Activated CD4-positive, alpha-beta T cell treated with anti-CD3 and anti-CD28 coated beads, Interleukin-2, amount 10 ng/mL, durations not matched to agents 24 days and 14 days (primary cell): ENCODE results near the gene GLIPR1L1. TPM values are rescaled to one million over a fixed set of nuclear protein-coding genes. Genes with fewer than 3 reads are reported as not detected.

Experiments
- DNase-seq: peaks from one replicate; pipeline ENCODE4 v3.0.0; 2022
- H3K27ac Mint-ChIP-seq: one replicate; pipeline ENCODE4 v1.8.0; 2022; ENCODE audit warnings: mild to moderate bottlenecking, mixed read lengths
- H3K27me3 Mint-ChIP-seq: one replicate; pipeline ENCODE4 v1.8.0; 2022; ENCODE audit warnings: mixed read lengths
- H3K36me3 Mint-ChIP-seq: one replicate; pipeline ENCODE4 v1.8.0; 2022; ENCODE audit warnings: low read depth, mild to moderate bottlenecking, mixed read lengths
- H3K4me1 Mint-ChIP-seq: one replicate; pipeline ENCODE4 v1.8.0; 2021; ENCODE audit warnings: mixed read lengths
- H3K4me3 Mint-ChIP-seq: one replicate; pipeline ENCODE4 v1.8.0; 2022; ENCODE audit warnings: mild to moderate bottlenecking, moderate library complexity, mixed read lengths
- H3K9me3 Mint-ChIP-seq: one replicate; pipeline ENCODE4 v1.8.0; 2021; ENCODE audit warnings: mixed read lengths
- intact Hi-C: fragments of 100-400 bp; cut with micrococcal nuclease; formaldehyde crosslinking; loops from one replicate; pipeline ENCODE4 v1.15.1; 2023
- total RNA-seq: library from RNA; stranded (reverse); gene quantifications from 2 replicates; pipeline ENCODE4 v1.2.3, GENCODE V29; 2022

Gene GLIPR1L1
- total RNA-seq: not detected in 2 replicates

DNA sequence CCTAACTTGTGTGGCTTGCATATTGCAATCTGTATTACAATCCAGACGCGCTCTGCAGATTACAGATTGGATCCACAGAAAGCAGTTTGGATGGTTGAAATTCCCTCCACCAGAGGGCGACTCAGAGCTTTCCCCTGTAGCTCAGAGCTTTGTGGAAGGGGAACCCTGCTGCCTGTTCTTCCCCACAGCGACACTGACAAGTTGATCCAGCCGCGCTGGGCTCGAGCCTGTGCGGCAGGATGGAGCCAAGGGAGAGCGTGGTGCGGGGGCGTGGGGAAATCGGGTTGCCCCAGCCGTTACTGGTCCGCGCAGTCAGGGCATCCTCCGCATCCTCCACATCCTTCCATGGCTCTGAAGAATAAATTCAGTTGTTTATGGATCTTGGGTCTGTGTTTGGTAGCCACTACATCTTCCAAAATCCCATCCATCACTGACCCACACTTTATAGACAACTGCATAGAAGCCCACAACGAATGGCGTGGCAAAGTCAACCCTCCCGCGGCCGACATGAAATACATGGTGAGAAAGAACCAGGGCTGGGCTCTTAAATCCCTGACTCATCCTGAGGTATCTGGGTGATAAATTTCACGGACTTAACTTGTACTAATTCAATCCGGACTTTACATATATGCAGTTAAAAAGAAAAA, at the start of gene GLIPR1L1:
Gene GLIPR1L1, plus strand, starts transcription at position 287 of the 647 bp plus-strand sequence. Its CDS starts 59 bp downstream, at position 346.
- no peak within 1 kb of the TSS for H3K27ac Mint-ChIP-seq
- H3K4me3 Mint-ChIP-seq: peak within 1 kb of the TSS; percentile 78
- no peaks in the 10 kb centered on the region for H3K9me3 Mint-ChIP-seq
- no peaks in the 10 kb centered on the region for H3K36me3 Mint-ChIP-seq
- peak; percentile 94 for DNase-seq
- peaks cover 21% of the 10 kb centered on the region for H3K4me1 Mint-ChIP-seq
- H3K27me3 Mint-ChIP-seq: peaks cover 48% of the 10 kb centered on the region
- intact Hi-C loops: loop anchor here (1.0 to 10.0 kb wide), 7 partner anchors 14 to 1013 kb away; partner anchors contain the start of genes BBS10, GLIPR1, GLIPR1L2 and KCNC2

- no peaks in the 10 kb centered on the region for H3K36me3 Mint-ChIP-seq
- intact Hi-C loops: loop anchor here (5.0 kb wide), 1 partner anchor 597 kb away; no protein-coding TSS in a partner anchor
- no peak overlapping the region for H3K4me3 Mint-ChIP-seq
These were observed 45.6 kb upstream of the GLIPR1L1 start for GRCh38 chr12:75288860-75289259.

DNA sequence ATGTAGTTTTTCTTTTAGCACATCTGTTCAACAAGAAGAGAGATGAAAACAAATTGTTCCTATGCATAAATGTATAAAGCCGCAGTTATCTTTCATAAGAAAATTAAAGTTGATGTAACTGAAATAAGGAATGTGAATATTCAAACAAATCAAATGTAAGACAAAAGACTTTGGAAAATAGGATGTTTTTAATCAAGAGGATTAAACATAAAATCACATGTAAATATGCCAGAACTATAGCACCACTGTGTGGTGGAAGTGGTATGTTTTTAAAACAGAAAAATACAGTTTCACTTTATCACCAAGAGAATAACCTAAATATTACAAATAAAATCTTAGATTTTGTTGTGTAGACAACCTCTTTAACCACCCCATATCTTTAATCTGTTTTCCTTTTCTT, 44.7 kb upstream of the GLIPR1L1 start:
- Mint-ChIP-seq H3K4me1 (no peaks in the 10 kb centered on the region), H3K9me3 (no peaks in the 10 kb centered on the region), H3K27me3 (no peaks in the 10 kb centered on the region), H3K27ac (no peak overlapping the region), H3K4me3 (no peak overlapping the region), H3K36me3 (no peaks in the 10 kb centered on the region)
- intact Hi-C loops: loop anchor here (5.0 kb wide), 1 partner anchor 597 kb away; no protein-coding TSS in a partner anchor
- DNase-seq: no peak

More at GRCh38 chr12:75288860-75289259, 45.6 kb upstream of the GLIPR1L1 start:
- Mint-ChIP-seq H3K27ac (no peak overlapping the region), H3K9me3 (no peaks in the 10 kb centered on the region), H3K4me1 (no peaks in the 10 kb centered on the region), H3K27me3 (no peaks in the 10 kb centered on the region)
- no peak for DNase-seq

GRCh38 chr12:75291014-75291413, 43.5 kb upstream of the GLIPR1L1 start:
- Mint-ChIP-seq H3K36me3 (no peaks in the 10 kb centered on the region), H3K9me3 (no peaks in the 10 kb centered on the region), H3K27ac (no peak overlapping the region), H3K27me3 (no peaks in the 10 kb centered on the region), H3K4me3 (no peak overlapping the region), H3K4me1 (no peaks in the 10 kb centered on the region)
- intact Hi-C loops: no loop called here
- DNase-seq: no peak

- Mint-ChIP-seq H3K4me1 (no peaks in the 10 kb centered on the region), H3K36me3 (no peaks in the 10 kb centered on the region), H3K27me3 (no peaks in the 10 kb centered on the region), H3K4me3 (no peak overlapping the region), H3K27ac (no peak overlapping the region), H3K9me3 (no peaks in the 10 kb centered on the region)
- DNase-seq: no peak
- intact Hi-C loops: no loop called here
These were observed 40.1 kb upstream of the GLIPR1L1 start for GRCh38 chr12:75294336-75294735.

- no peaks in the 10 kb centered on the region for H3K9me3 Mint-ChIP-seq
- no peak for DNase-seq
- no peak overlapping the region for H3K27ac Mint-ChIP-seq
- H3K4me1 Mint-ChIP-seq: no peaks in the 10 kb centered on the region
- no peak overlapping the region for H3K4me3 Mint-ChIP-seq
- H3K27me3 Mint-ChIP-seq: no peaks in the 10 kb centered on the region
- intact Hi-C loops: no loop called here
- H3K36me3 Mint-ChIP-seq: no peaks in the 10 kb centered on the region
These were observed 39.7 kb upstream of the GLIPR1L1 start for GRCh38 chr12:75294797-75295196.

- no peak for DNase-seq
- H3K27ac Mint-ChIP-seq: no peak overlapping the region
- no peak overlapping the region for H3K4me3 Mint-ChIP-seq
- intact Hi-C loops: no loop called here
- H3K27me3 Mint-ChIP-seq: no peaks in the 10 kb centered on the region
- H3K9me3 Mint-ChIP-seq: no peaks in the 10 kb centered on the region
- no peaks in the 10 kb centered on the region for H3K36me3 Mint-ChIP-seq
- H3K4me1 Mint-ChIP-seq: no peaks in the 10 kb centered on the region
These were observed 32.2 kb upstream of the GLIPR1L1 start for GRCh38 chr12:75302225-75302624.

DNA sequence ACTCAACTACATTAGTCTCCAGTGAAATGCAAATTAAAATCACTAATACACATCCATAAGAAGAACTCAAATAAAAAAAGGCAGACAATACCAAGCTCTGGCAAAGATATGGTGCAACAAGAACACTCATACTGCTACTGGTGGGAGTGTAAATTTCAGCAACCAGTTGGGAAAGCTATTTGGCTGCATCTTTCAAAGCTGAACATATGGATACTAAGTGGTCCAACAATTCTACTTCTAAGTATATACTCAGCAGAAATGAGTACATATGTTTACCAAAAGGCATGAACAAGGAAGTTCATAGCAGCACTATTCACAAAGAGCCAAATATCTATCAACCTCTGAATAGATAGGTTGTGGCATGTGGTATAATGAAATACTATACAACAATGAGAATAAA, 31.7 kb upstream of the GLIPR1L1 start:
- no peaks in the 10 kb centered on the region for H3K27me3 Mint-ChIP-seq
- H3K4me3 Mint-ChIP-seq: no peak overlapping the region
- DNase-seq: no peak
- H3K27ac Mint-ChIP-seq: no peak overlapping the region
- no peaks in the 10 kb centered on the region for H3K36me3 Mint-ChIP-seq
- H3K4me1 Mint-ChIP-seq: no peaks in the 10 kb centered on the region
- intact Hi-C loops: no loop called here
- H3K9me3 Mint-ChIP-seq: no peaks in the 10 kb centered on the region

GRCh38 chr12:75305412-75306332, 28.8 kb upstream of the GLIPR1L1 start:
- H3K27ac Mint-ChIP-seq: no peak overlapping the region
- intact Hi-C loops: no loop called here
- H3K36me3 Mint-ChIP-seq: no peaks in the 10 kb centered on the region
- no peak overlapping the region for H3K4me3 Mint-ChIP-seq
- H3K9me3 Mint-ChIP-seq: no peaks in the 10 kb centered on the region
- no peaks in the 10 kb centered on the region for H3K27me3 Mint-ChIP-seq
- no peak for DNase-seq
- no peaks in the 10 kb centered on the region for H3K4me1 Mint-ChIP-seq

- H3K36me3 Mint-ChIP-seq: no peaks in the 10 kb centered on the region
- no peaks in the 10 kb centered on the region for H3K9me3 Mint-ChIP-seq
- no peaks in the 10 kb centered on the region for H3K27me3 Mint-ChIP-seq
- intact Hi-C loops: no loop called here
- H3K4me3 Mint-ChIP-seq: no peak overlapping the region
- H3K27ac Mint-ChIP-seq: no peak overlapping the region
- no peaks in the 10 kb centered on the region for H3K4me1 Mint-ChIP-seq
- DNase-seq: no peak
These were observed 26.2 kb upstream of the GLIPR1L1 start for GRCh38 chr12:75308279-75308678.

- peaks cover 2% of the 10 kb centered on the region for H3K27me3 Mint-ChIP-seq
- intact Hi-C loops: no loop called here
- H3K27ac Mint-ChIP-seq: no peak overlapping the region
- no peaks in the 10 kb centered on the region for H3K36me3 Mint-ChIP-seq
- no peaks in the 10 kb centered on the region for H3K9me3 Mint-ChIP-seq
- no peaks in the 10 kb centered on the region for H3K4me1 Mint-ChIP-seq
- no peak overlapping the region for H3K4me3 Mint-ChIP-seq
- DNase-seq: no peak
These were observed 23.1 kb upstream of the GLIPR1L1 start for GRCh38 chr12:75311369-75311768.

GRCh38 chr12:75315518-75315917, 19.0 kb upstream of the GLIPR1L1 start:
- Mint-ChIP-seq H3K9me3 (no peaks in the 10 kb centered on the region), H3K36me3 (no peaks in the 10 kb centered on the region), H3K27me3 (peaks cover 14% of the 10 kb centered on the region), H3K4me3 (no peak overlapping the region), H3K27ac (no peak overlapping the region), H3K4me1 (no peaks in the 10 kb centered on the region)
- no peak for DNase-seq
- intact Hi-C loops: no loop called here

DNA sequence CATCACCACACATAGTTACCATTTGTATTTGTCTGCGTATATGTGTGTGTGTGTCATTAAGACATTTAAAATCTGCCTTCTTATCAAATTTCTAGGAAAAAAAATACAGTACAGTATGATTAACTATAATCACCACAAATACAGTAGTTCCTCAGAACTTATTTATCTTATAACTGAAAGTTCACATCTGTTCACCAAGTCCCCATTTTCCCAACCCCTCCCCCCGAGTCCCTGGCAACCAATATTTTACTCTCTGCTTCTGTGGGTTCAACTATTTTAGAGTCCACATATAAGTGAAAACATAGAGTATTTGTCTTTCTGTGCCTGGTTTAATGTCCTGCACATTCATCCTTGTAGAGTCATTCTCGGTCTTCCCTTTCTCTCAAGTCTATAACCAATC, 16.7 kb upstream of the GLIPR1L1 start:
- H3K36me3 Mint-ChIP-seq: no peaks in the 10 kb centered on the region
- intact Hi-C loops: no loop called here
- H3K27me3 Mint-ChIP-seq: peaks cover 19% of the 10 kb centered on the region
- no peak overlapping the region for H3K4me3 Mint-ChIP-seq
- no peaks in the 10 kb centered on the region for H3K4me1 Mint-ChIP-seq
- no peaks in the 10 kb centered on the region for H3K9me3 Mint-ChIP-seq
- H3K27ac Mint-ChIP-seq: no peak overlapping the region
- DNase-seq: no peak

GRCh38 chr12:75322464-75322863, 12.0 kb upstream of the GLIPR1L1 start:
- no peak for DNase-seq
- H3K9me3 Mint-ChIP-seq: no peaks in the 10 kb centered on the region
- H3K4me3 Mint-ChIP-seq: no peak overlapping the region
- H3K36me3 Mint-ChIP-seq: no peaks in the 10 kb centered on the region
- H3K27me3 Mint-ChIP-seq: peaks cover 25% of the 10 kb centered on the region
- H3K4me1 Mint-ChIP-seq: no peaks in the 10 kb centered on the region
- intact Hi-C loops: no loop called here
- H3K27ac Mint-ChIP-seq: no peak overlapping the region
